HEK293T (cell line): ENCODE data around the gene PRRT2.

Source experiments
- FOXK2 ChIP-seq: fragments of 450-650 bp; IDR thresholded peaks from 2 replicates; pipeline ENCODE4 v1.6.1; 2016; ENCODE audit warnings: mild to moderate bottlenecking
- FOXM1 ChIP-seq: fragments of 450-650 bp; IDR thresholded peaks from 2 replicates; pipeline ENCODE4 v1.6.1; 2017; ENCODE audit warnings: mild to moderate bottlenecking, borderline replicate concordance
- SUZ12 ChIP-seq: fragments of 450-650 bp; IDR thresholded peaks from 2 replicates; pipeline ENCODE4 v1.6.1; 2016; ENCODE audit warnings: mild to moderate bottlenecking

- TF ChIP-seq SUZ12 (no peak), FOXM1 (no peak), FOXK2 (no peak)
Observed at GRCh38 chr16:29858974-29859373, 47.0 kb downstream of the PRRT2 start.
